Astrocyte (in vitro differentiated cells and primary cell): ENCODE results near the gene DOCK3.

Source experiments
- CTCF ChIP-seq: IDR thresholded peaks from 2 replicates; pipeline ENCODE4 v1.5.1; 2011; ENCODE audit warnings: low read depth, mild to moderate bottlenecking, inconsistent platforms, low read length, moderate library complexity; ENCODE audit not compliant: insufficient read depth
- EZH2 ChIP-seq: IDR thresholded peaks from 2 replicates; pipeline ENCODE4 v1.6.1; 2012; ENCODE audit warnings: mild to moderate bottlenecking, low read length, inconsistent platforms; ENCODE audit not compliant: insufficient read depth

DNA sequence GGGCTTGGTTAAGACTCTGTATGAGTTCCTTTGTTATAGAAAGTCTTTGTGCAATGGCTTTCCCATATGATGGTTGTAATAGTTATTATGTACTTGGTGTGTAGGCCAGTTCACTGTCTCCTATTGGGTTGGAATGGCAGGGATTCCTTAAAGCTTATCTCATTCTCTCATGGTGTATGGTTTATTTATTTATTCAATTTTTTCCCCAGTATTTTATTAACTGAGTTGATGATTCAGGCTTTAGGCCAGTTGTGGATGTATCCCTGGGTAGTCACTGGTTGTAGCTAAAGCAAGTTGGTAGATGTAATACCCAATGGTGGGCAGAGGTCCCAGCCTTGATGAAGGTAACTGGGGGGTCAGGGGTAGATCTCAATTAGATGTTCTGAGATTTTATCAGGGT, 349.4 kb downstream of the DOCK3 start:
- TF ChIP-seq CTCF (no peak), EZH2 (no peak)
